HCT116 (cell line): Measurements from ENCODE around the gene PC. TPM values are rescaled to one million over a fixed set of nuclear protein-coding genes. Genes with fewer than 3 reads are reported as not detected.

Experiments used
- ATAC-seq: fragments of 200-7000 bp; cut with Tn5 transposase; 2 replicates; pipeline ENCODE4 v1.9.1; 2020; ENCODE audit warnings: mild to moderate bottlenecking, moderate library complexity
- BruUV-seq: library from RNA; stranded (reverse); fragments of 400-500 nt; replicated peaks from 2 replicates; lab custom pipeline; 2021; lab: Mats Ljungman, UMichigan
- CTCF ChIA-PET: fragments of 300-600 bp; sonication (Branson Sonifier 250); formaldehyde crosslinking; loops from one replicate; lab custom pipeline; 2021; ENCODE audit warnings: antibody characterized with exemption; lab: Charles Lee
- POLR2A ChIA-PET: fragments of 300-600, 350-600 bp; sonication (Branson Sonifier 250); formaldehyde crosslinking; loops from one replicate; lab custom pipeline; 2021; ENCODE audit warnings: antibody characterized with exemption; lab: Charles Lee
- RAD21 ChIA-PET, 2 experiments: fragments of 300-600 bp; sonication (Branson Sonifier 250); formaldehyde crosslinking; loops; one replicate each; lab custom pipeline; 2023; ENCODE audit warnings: low total read pairs in 2 of 2; ENCODE audit not compliant: uncharacterized antibody in 2 of 2, unreplicated experiment in 2 of 2, low non-redundant PET in 1 of 2; lab: Charles Lee
- DNase-seq: peaks from one replicate; pipeline ENCODE4 v3.0.0-alpha.2; 2010; ENCODE audit warnings: low read depth, low spot score
- H2AFZ ChIP-seq: fragments of 200-600 bp; shearing (Covaris generic), sonication (generic); 2 replicates; pipeline ENCODE4 v1.6.1; 2017; ENCODE audit warnings: low read depth, mixed run types, mixed read lengths, antibody characterized with exemption, low read length; ENCODE audit not compliant: poor library complexity, severe bottlenecking
- H3K27ac ChIP-seq: 2 replicates; pipeline ENCODE4 v1.5.1; 2012; ENCODE audit warnings: low read depth, low read length
- H3K27me3 ChIP-seq: fragments of 200-600 bp; sonication (generic); 2 replicates; pipeline ENCODE4 v1.6.1; 2016; ENCODE audit warnings: mixed run types, low read length, mixed read lengths; ENCODE audit not compliant: insufficient read depth
- H3K36me3 ChIP-seq, 2 experiments: fragments of 200-500 bp in 1 of 2; fragments of 200-600 bp in 1 of 2; sonication (Bioruptor generic) in 1 of 2; sonication (generic) in 1 of 2; 2 replicates each; pipeline versions ENCODE4 v1.5.1 to v1.6.1; 2014 to 2016; ENCODE audit warnings: low read length in 2 of 2, inconsistent platforms in 1 of 2, mixed read lengths in 1 of 2, mixed run types in 1 of 2; ENCODE audit not compliant: insufficient read depth in 2 of 2, control insufficient read depth in 1 of 2
- H3K4me1 ChIP-seq, 2 experiments: fragments of 200-600 bp in 1 of 2; sonication (generic) in 1 of 2; 2 replicates each; pipeline versions ENCODE4 v1.5.1 to v1.6.1; 2012 to 2017; ENCODE audit warnings: low read length in 2 of 2, inconsistent platforms in 1 of 2, mild to moderate bottlenecking in 1 of 2, mixed read lengths in 1 of 2, mixed run types in 1 of 2, moderate library complexity in 1 of 2; ENCODE audit not compliant: insufficient read depth in 2 of 2, control insufficient read depth in 1 of 2
- H3K4me2 ChIP-seq: fragments of 200-600 bp; sonication (generic); 2 replicates; pipeline ENCODE4 v1.6.1; 2017; ENCODE audit warnings: mixed run types, low read length, mixed read lengths
- H3K4me3 ChIP-seq, 2 experiments: fragments of 200-600 bp in 1 of 2; sonication (generic) in 1 of 2; replicated peaks in 1 of 2; 2 replicates each; pipeline ENCODE4 v1.5.1; 2011 to 2016; ENCODE audit warnings: low read length in 2 of 2, control low read depth in 1 of 2, low read depth in 1 of 2, mild to moderate bottlenecking in 1 of 2, mixed read lengths in 1 of 2, mixed run types in 1 of 2
- H3K79me2 ChIP-seq: fragments of 200-600 bp; sonication (generic); 2 replicates; pipeline ENCODE4 v1.6.1; 2017; ENCODE audit warnings: mild to moderate bottlenecking, mixed run types, low read length, moderate library complexity, mixed read lengths; ENCODE audit not compliant: insufficient read depth
- H3K9ac ChIP-seq: fragments of 200-600 bp; sonication (generic); 2 replicates; pipeline ENCODE4 v1.6.1; 2016; ENCODE audit warnings: low read length, mixed read lengths
- H3K9me2 ChIP-seq: fragments of 200-600 bp; sonication (generic), shearing (Covaris generic); 2 replicates; pipeline ENCODE4 v1.6.1; 2017; ENCODE audit warnings: mixed run types, mild to moderate bottlenecking, moderate library complexity; ENCODE audit not compliant: insufficient read depth
- H3K9me3 ChIP-seq, 2 experiments: fragments of 200-500 bp in 1 of 2; fragments of 200-600 bp in 1 of 2; sonication (Bioruptor generic) in 1 of 2; sonication (generic) in 1 of 2; 2 replicates each; pipeline ENCODE4 v1.6.1; 2014 to 2017; ENCODE audit warnings: low read length in 2 of 2, mixed read lengths in 2 of 2, inconsistent platforms in 1 of 2, low read depth in 1 of 2, mild to moderate bottlenecking in 1 of 2, mixed run types in 1 of 2, moderate library complexity in 1 of 2; ENCODE audit not compliant: control insufficient read depth in 1 of 2, insufficient read depth in 1 of 2
- H4K20me1 ChIP-seq: fragments of 200-600 bp; sonication (generic), shearing (Covaris generic); 2 replicates; pipeline ENCODE4 v1.6.1; 2017; ENCODE audit warnings: mixed run types, mild to moderate bottlenecking, moderate library complexity; ENCODE audit not compliant: insufficient read depth
- ATF3 ChIP-seq: IDR thresholded peaks from 2 replicates; pipeline ENCODE4 v1.6.1; 2012
- CBX3 ChIP-seq: IDR thresholded peaks from 2 replicates; pipeline ENCODE4 v1.6.1; 2012; ENCODE audit warnings: low read depth
- CEBPB ChIP-seq: IDR thresholded peaks from 2 replicates; pipeline ENCODE4 v1.6.1; 2012; ENCODE audit warnings: low read depth
- CTCF ChIP-seq, 3 experiments: fragments of 200-600 bp in 1 of 3; sonication (generic) in 1 of 3; IDR thresholded peaks in 2 of 3; conservative IDR thresholded peaks in 1 of 3; 2 replicates each; pipeline ENCODE4 v1.5.1; 2012 to 2017; ENCODE audit warnings: low read depth in 2 of 3, low read length in 2 of 3, antibody characterized with exemption in 1 of 3, borderline replicate concordance in 1 of 3, control low read depth in 1 of 3, mild to moderate bottlenecking in 1 of 3, mixed read lengths in 1 of 3, mixed run types in 1 of 3, moderate library complexity in 1 of 3; ENCODE audit not compliant: insufficient read depth in 1 of 3
- EGR1 ChIP-seq: IDR thresholded peaks from 2 replicates; pipeline ENCODE4 v1.6.1; 2012; ENCODE audit warnings: low read depth
- ELF1 ChIP-seq: IDR thresholded peaks from 2 replicates; pipeline ENCODE4 v1.6.1; 2012; ENCODE audit warnings: low read depth, borderline replicate concordance
- EZH2phosphoT487 ChIP-seq: fragments of 200-600 bp; IDR thresholded peaks from 2 replicates; pipeline ENCODE4 v1.6.1; 2018; ENCODE audit warnings: antibody characterized with exemption, borderline replicate concordance
- REST ChIP-seq: IDR thresholded peaks from 2 replicates; pipeline ENCODE4 v1.6.1; 2012; ENCODE audit warnings: low read depth
- SP1 ChIP-seq: IDR thresholded peaks from 2 replicates; pipeline ENCODE4 v1.6.1; 2012; ENCODE audit warnings: low read depth
- ZBTB33 ChIP-seq: IDR thresholded peaks from 2 replicates; pipeline ENCODE4 v1.6.1; 2011; ENCODE audit warnings: mild to moderate bottlenecking, low read length, moderate library complexity; ENCODE audit not compliant: insufficient replicate concordance; ENCODE audit errors: extremely low read depth
- ZNF274 ChIP-seq: fragments of 200-500 bp; sonication (Bioruptor generic); IDR thresholded peaks from 2 replicates; pipeline ENCODE4 v1.6.1; 2014; ENCODE audit warnings: mild to moderate bottlenecking, low read depth, low read length, inconsistent platforms
- intact Hi-C: fragments of 100-400 bp; cut with micrococcal nuclease; formaldehyde crosslinking; loops from 2 replicates; pipeline ENCODE4 v1.10.0; 2022
- total RNA-seq: library from RNA; stranded (reverse); gene quantifications from one replicate; pipeline ENCODE4 v1.2.1, GENCODE V29; 2021; ENCODE audit not compliant: unreplicated experiment

The PC gene
- total RNA-seq, 1 experiment from 2014 or later, result 24.1 TPM

GRCh38 chr11:66966351-66966750, 8.2 kb upstream of the PC start (continued):
- TF ChIP-seq CTCF (IDR thresholded peaks at IDR 0.05 in 2 of 3, conservative IDR thresholded peaks at IDR 0.05 in 1 of 3; ENCODE audit: borderline replicate concordance in 1 of 3, insufficient read depth in 1 of 3, low read depth in 2 of 3, low read length in 2 of 3) (no peak), ELF1 (no peak), ZBTB33 (no peak), EZH2phosphoT487 (no peak)

GRCh38 chr11:66964495-66964894, 6.3 kb upstream of the PC start:
- H3K9me2 ChIP-seq, result no peaks in the 10 kb centered on the region
- no peaks in the 10 kb centered on the region for H3K9me3 ChIP-seq
- H3K4me1 ChIP-seq, result peaks cover 0 to 11% of the 10 kb centered on the region in 2 experiments; a peak in 2 of 4 replicates
- ATAC-seq (no peak), DNase-seq (no peak)
- POLR2A ChIA-PET, result no interaction called here
- no TSS peak for BruUV-seq
- CTCF ChIA-PET, result no interaction called here
- H3K27ac ChIP-seq, result no peak overlapping the region
- no peak overlapping the region for H3K9ac ChIP-seq
- no peaks in the 10 kb centered on the region for H4K20me1 ChIP-seq
- no peak for TF ChIP-seq REST
- no peak for TF ChIP-seq EGR1
- TF ChIP-seq ATF3, result no peak
- TF ChIP-seq CBX3, result no peak
- TF ChIP-seq CEBPB, result no peak
- TF ChIP-seq ZNF274, result no peak
- TF ChIP-seq SP1, result no peak
- no peak for TF ChIP-seq CTCF (IDR thresholded peaks at IDR 0.05 in 2 of 3, conservative IDR thresholded peaks at IDR 0.05 in 1 of 3; ENCODE audit: borderline replicate concordance in 1 of 3, insufficient read depth in 1 of 3, low read depth in 2 of 3, low read length in 2 of 3)
- TF ChIP-seq EZH2phosphoT487, result no peak
- no peak overlapping the region for H3K4me2 ChIP-seq
- RAD21 ChIA-PET, result no interaction called here
- no peaks in the 10 kb centered on the region for H3K36me3 ChIP-seq
- intact Hi-C loops, result no loop called here
- H2AFZ ChIP-seq, result no peak overlapping the region
- H3K79me2 ChIP-seq, result no peaks in the 10 kb centered on the region
- H3K4me3 ChIP-seq, result no peak overlapping the region
- H3K27me3 ChIP-seq, result no peaks in the 10 kb centered on the region
